Activated CD4-positive, alpha-beta T cell treated with anti-CD3 and anti-CD28 coated beads for 36 hours (primary cell): ENCODE data around the gene EDAR. TPM values are rescaled to one million over a fixed set of nuclear protein-coding genes. Genes with fewer than 3 reads are reported as not detected.

Experiments used
- ATAC-seq: fragments of 200-7000 bp; cut with Tn5 transposase; one replicate; pipeline ENCODE4 v1.10.0; 2021; ENCODE audit warnings: mild to moderate bottlenecking, moderate library complexity
- CTCF ChIA-PET: fragments of 350-600 bp; sonication (Branson Sonifier 250); formaldehyde crosslinking; loops from one replicate; lab custom pipeline; 2021; ENCODE audit warnings: antibody characterized with exemption; lab: Charles Lee
- POLR2A ChIA-PET: fragments of 350-600 bp; sonication (Branson Sonifier 250); formaldehyde crosslinking; loops from one replicate; lab custom pipeline; 2021; ENCODE audit warnings: antibody characterized with exemption, inconsistent platforms; lab: Charles Lee
- DNase-seq: peaks from one replicate; pipeline ENCODE4 v3.0.0-alpha.2; 2020
- H3K27ac Mint-ChIP-seq: one replicate; pipeline ENCODE4 v1.8.0; 2021; ENCODE audit warnings: mixed read lengths
- H3K27me3 Mint-ChIP-seq: one replicate; pipeline ENCODE4 v1.8.0; 2021; ENCODE audit warnings: mixed read lengths
- H3K36me3 Mint-ChIP-seq: one replicate; pipeline ENCODE4 v1.8.0; 2021; ENCODE audit warnings: low read depth, mixed read lengths
- H3K4me1 Mint-ChIP-seq: one replicate; pipeline ENCODE4 v1.8.0; 2021; ENCODE audit warnings: mixed read lengths
- H3K4me3 Mint-ChIP-seq: one replicate; pipeline ENCODE4 v1.8.0; 2021; ENCODE audit warnings: mild to moderate bottlenecking, moderate library complexity, mixed read lengths
- H3K9me3 Mint-ChIP-seq: one replicate; pipeline ENCODE4 v1.8.0; 2021; ENCODE audit warnings: low read depth, mixed read lengths
- intact Hi-C, 2 experiments: fragments of 100-400 bp; cut with DNase I in 1 of 2; cut with micrococcal nuclease in 1 of 2; formaldehyde crosslinking; loops; one replicate each; pipeline versions ENCODE4 v1.14.2 to v1.15.1; 2022 to 2024; cut with DNase I, micrococcal nuclease
- total RNA-seq, 2 experiments: library from RNA; stranded (reverse); gene quantifications; one replicate each; pipeline ENCODE4 v1.2.3, GENCODE V29; 2021

Gene EDAR
- total RNA-seq, 2 experiments from 2014 or later = 0.78 to 0.81 TPM

DNA sequence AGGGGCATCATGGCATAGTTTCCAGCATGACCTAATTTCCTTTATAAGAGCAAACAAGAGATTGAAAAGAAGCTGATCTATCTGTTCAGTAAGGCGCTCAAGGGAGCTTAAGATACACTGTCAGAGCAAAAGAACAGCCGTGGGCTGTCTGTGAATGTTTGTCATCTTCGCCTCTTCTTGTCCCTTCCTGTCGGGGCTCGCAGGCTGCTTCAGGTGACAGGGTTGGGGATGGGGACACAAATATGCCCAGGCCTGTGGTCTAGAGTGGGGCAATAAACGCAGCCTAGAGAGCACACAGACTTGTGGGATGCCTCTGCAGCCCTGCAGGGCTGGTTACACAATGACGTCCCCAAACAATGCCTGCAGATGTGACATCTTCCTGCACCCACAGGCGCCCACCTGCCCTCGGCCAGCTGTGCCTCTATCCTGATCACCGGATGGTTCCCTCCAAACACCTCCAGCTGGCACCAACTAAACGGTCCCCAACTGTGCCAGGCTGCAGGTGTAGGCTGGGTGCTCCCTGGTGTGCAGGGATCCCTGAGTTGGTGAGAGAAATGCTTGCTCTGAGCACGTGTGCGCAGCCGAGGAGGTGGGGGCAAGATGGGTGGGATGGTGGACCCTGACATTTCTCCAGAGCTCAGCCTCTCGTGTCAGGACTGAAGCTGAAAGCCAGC lies 72.8 kb downstream of the EDAR start:
- ATAC-seq = no peak
- Mint-ChIP-seq H3K27me3 (no peaks in the 10 kb centered on the region), H3K36me3 (peaks cover under 1% of the 10 kb centered on the region), H3K9me3 (no peaks in the 10 kb centered on the region), H3K27ac (no peak overlapping the region), H3K4me1 (peaks cover 3% of the 10 kb centered on the region), H3K4me3 (no peak overlapping the region)
- ChIA-PET CTCF (interaction anchor here (0.6 to 1.7 kb wide), 4 partner anchors 12 to 72 kb away, joined by 3 to 10 read pairs (median 4); no protein-coding TSS in a partner anchor), POLR2A (no interaction called here)
- no peak for DNase-seq
- intact Hi-C loops = no loop called here

DNA sequence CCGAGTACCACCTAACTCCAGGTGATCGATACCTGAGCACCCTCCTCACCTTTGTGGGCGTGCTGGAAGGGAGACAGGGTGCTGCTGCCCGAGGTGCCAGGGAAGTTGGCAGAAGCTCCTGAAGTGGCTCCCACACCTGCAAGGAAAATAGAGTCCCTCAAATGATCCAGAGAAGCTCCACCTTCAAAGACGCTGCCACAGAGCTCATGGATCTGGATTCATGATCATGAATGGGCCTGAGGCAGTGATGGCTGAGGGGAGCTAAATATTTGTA lies 76.5 kb downstream of the EDAR start:
- no peak overlapping the region for H3K4me3 Mint-ChIP-seq
- H3K27ac Mint-ChIP-seq = no peak overlapping the region
- POLR2A ChIA-PET = no interaction called here
- ATAC-seq (no peak), DNase-seq (no peak)
- H3K27me3 Mint-ChIP-seq = no peaks in the 10 kb centered on the region
- no peaks in the 10 kb centered on the region for H3K9me3 Mint-ChIP-seq
- H3K4me1 Mint-ChIP-seq = peaks cover 3% of the 10 kb centered on the region
- intact Hi-C loops = no loop called here
- CTCF ChIA-PET = interaction anchor here (1.2 to 1.7 kb wide), 2 partner anchors 16 to 18 kb away, joined by 3 read pairs; no protein-coding TSS in a partner anchor
- peaks cover 2% of the 10 kb centered on the region for H3K36me3 Mint-ChIP-seq

DNA sequence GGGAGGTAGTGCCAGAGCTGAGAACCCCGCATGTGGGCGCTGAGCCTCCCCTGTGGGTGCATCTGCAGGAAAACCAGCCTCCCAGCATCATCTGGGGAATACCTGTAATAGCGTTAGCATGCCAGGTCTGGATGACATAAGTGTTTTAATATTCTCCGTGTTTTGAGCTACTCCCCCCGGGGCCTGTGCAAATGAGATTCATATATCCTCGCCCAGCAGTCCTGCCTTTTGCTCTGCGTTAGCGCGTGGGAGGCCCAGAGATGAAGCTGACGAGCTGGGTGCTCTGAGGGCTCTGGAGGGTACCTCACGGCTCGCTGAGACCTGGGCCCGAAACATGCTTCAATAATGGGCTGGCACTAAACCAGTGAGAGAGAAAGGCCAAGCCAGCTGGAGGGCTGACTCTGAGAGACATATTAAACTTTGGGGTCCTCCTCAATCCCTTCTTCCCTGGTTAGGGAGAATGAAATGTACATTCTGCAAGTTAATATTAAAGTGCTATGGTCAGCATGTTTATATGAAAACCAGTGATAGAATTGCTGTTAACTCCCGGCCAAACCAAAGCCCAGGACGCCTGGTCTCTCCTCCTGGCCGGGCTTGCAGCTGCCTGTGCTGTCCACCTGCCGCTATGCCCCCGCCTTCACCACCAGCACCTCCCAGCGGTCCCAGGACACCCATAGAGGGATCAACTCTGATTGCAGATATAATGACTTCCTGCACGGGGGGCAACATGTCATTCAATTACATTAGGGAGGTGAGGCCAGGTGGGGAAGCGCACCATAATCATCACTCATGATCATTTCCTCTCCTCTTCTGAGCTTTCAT lies 77.0 kb downstream of the EDAR start:
- intact Hi-C loops = no loop called here
- Mint-ChIP-seq H3K4me3 (no peak overlapping the region), H3K4me1 (peaks cover 3% of the 10 kb centered on the region), H3K9me3 (no peaks in the 10 kb centered on the region), H3K36me3 (peaks cover 2% of the 10 kb centered on the region), H3K27ac (no peak overlapping the region), H3K27me3 (no peaks in the 10 kb centered on the region)
- ATAC-seq (no peak), DNase-seq (no peak)
- CTCF ChIA-PET = interaction anchor here (0.7 to 1.7 kb wide), 4 partner anchors 17 to 1240 kb away, joined by 3 read pairs; no protein-coding TSS in a partner anchor
- POLR2A ChIA-PET = no interaction called here

DNA sequence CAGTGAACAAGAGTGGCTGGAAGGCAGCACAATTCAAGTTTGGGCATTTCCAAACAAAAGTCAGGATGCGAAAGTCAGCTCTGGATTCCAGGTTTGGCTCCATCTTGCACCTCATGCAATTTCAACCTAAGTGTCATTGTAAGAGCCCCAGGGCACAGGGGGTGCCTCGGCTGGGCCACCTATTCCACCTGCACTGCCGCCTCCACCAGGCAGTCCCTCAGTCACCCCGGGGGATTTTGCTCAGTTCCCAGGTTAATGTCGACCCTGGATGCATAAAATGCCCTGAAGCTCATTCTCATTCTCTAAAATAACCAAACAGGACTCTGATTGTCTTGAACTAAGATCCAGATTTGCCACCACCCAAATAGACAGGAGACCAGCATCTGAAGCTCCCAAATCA lies 77.6 kb downstream of the EDAR start:
- intact Hi-C loops = no loop called here
- Mint-ChIP-seq H3K27me3 (no peaks in the 10 kb centered on the region), H3K4me3 (no peak overlapping the region), H3K4me1 (peaks cover 3% of the 10 kb centered on the region), H3K27ac (no peak overlapping the region), H3K36me3 (peaks cover 2% of the 10 kb centered on the region), H3K9me3 (no peaks in the 10 kb centered on the region)
- POLR2A ChIA-PET = no interaction called here
- CTCF ChIA-PET = interaction anchor here (0.7 to 0.8 kb wide), 2 partner anchors 77 to 1240 kb away, joined by 3 read pairs; no protein-coding TSS in a partner anchor
- DNase-seq = no peak
- no peak for ATAC-seq

DNA sequence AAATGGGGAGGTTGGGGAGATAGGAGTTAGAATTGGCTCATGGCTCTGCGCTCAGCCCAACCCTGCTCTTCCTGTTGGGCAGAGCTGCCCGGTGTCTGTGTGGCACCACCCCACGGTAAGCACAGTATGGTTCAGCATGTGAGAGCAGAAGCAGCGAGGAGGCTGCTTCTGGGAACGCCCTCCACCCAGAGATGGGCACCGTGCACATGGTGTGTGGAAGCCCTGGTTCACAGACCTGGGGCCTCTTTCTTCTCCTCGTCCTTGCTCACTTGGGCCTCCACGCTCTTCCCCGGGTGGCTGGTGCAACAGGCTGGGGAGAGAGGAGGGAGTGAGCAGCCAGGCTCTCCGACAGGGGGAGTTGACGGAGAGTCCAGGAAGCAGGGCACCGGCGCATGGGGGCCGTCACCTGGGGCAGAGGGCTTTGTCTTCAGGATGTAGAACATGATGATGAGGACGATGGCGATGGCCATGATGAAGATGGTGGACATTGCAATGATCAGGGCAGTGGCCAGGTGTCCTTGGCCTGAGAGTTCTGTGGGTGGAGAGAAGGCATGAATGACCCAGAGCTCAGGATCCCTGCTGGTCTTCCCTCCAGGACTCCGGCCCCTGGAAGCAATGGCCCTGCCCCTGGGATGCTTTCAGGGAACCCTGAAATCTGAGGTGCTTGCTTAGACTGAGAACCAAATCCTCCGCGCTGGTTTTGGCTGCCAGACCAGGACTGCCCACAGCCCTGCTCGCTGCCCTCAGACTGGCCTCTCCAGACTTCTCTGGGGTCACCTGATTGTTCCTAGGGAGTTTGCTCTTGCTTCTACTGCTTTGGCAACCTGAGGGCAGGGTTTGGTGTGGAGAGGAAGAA lies 78.3 kb downstream of the EDAR start:
- no peaks in the 10 kb centered on the region for H3K9me3 Mint-ChIP-seq
- H3K4me1 Mint-ChIP-seq = peaks cover 3% of the 10 kb centered on the region
- no peak overlapping the region for H3K4me3 Mint-ChIP-seq
- H3K27me3 Mint-ChIP-seq = no peaks in the 10 kb centered on the region
- ATAC-seq = no peak
- no peak overlapping the region for H3K27ac Mint-ChIP-seq
- CTCF ChIA-PET = interaction anchor here (0.8 kb wide), 1 partner anchor 78 kb away, joined by 3 read pairs; no protein-coding TSS in a partner anchor
- DNase-seq = no peak
- H3K36me3 Mint-ChIP-seq = peaks cover 2% of the 10 kb centered on the region
- POLR2A ChIA-PET = no interaction called here
- intact Hi-C loops = no loop called here

DNA sequence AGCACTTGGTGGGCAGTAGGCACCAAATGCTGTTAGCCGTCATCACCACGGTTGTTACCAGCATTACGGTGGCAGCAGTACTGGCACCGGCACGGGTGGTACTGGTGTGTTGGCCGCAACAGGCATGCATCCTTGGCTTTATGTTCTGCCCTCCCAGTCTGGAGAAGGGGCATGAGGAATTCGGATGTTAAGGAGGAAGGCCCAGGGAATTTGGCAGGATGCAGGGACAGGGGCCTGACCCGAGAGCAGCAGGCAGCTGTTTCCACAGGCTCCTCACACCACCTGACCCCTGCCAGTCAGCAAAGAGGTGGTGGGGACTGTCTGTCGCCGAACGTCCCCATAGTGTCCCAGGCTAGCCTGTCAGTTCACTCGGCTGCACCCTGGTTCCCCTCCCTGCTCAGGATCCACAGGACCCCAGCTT lies 79.0 kb downstream of the EDAR start:
- no peak overlapping the region for H3K4me3 Mint-ChIP-seq
- no peaks in the 10 kb centered on the region for H3K27me3 Mint-ChIP-seq
- ATAC-seq = no peak
- intact Hi-C loops = no loop called here
- CTCF ChIA-PET = no interaction called here
- no peak for DNase-seq
- no peaks in the 10 kb centered on the region for H3K9me3 Mint-ChIP-seq
- peaks cover 3% of the 10 kb centered on the region for H3K4me1 Mint-ChIP-seq
- H3K27ac Mint-ChIP-seq = no peak overlapping the region
- POLR2A ChIA-PET = no interaction called here
- H3K36me3 Mint-ChIP-seq = peaks cover 7% of the 10 kb centered on the region

DNA sequence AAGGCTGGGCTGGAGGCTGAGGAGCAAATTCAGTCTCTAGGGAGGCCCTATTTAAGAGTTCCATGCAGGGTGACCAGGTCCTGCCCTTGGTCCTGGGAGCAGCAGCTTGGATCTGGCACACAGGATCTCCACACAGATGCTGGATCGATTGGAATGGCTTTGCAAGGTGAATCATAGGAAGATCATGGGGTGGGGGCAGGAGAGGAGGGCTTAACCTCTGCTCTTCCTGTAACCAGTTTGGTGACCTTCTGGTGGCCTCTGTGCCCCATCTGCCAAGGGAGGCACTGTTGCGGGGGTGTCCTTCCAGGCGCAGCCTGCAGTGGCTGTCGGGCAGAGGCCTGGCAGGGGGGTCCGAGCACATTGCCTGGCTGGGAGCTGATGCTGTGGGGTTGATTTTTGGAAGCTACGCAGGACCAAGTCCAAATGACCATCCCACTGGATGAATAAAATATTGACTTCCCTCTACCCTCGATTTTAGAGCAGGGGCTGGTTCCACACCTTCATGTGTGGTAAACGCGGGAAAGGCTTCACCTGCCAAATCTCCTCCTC lies 79.7 kb downstream of the EDAR start:
- no peak overlapping the region for H3K4me3 Mint-ChIP-seq
- H3K4me1 Mint-ChIP-seq = no peaks in the 10 kb centered on the region
- peaks cover 12% of the 10 kb centered on the region for H3K36me3 Mint-ChIP-seq
- H3K9me3 Mint-ChIP-seq = no peaks in the 10 kb centered on the region
- ATAC-seq (no peak), DNase-seq (no peak)
- ChIA-PET POLR2A (no interaction called here), CTCF (no interaction called here)
- no peaks in the 10 kb centered on the region for H3K27me3 Mint-ChIP-seq
- no peak overlapping the region for H3K27ac Mint-ChIP-seq
- intact Hi-C loops = no loop called here

DNA sequence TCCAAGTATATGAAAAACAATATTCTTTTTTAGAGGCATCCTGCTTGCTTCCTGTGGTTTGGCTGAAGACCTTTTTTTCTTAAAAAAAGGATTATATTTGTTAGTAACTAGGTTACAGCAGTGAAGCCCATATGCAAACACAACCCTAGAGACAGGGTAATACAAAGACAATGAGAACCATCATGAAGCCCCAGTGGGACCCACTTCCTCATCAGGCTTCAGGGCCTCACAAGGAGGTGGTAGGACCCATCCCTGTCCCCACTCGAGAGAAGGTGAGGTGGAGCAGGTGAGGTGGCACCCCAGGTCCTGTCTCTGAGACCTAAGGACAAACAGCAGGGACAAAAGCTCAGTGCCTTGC lies 80.3 kb downstream of the EDAR start:
- Mint-ChIP-seq H3K27ac (no peak overlapping the region), H3K4me1 (no peaks in the 10 kb centered on the region), H3K4me3 (no peak overlapping the region), H3K27me3 (no peaks in the 10 kb centered on the region), H3K36me3 (peaks cover 14% of the 10 kb centered on the region), H3K9me3 (no peaks in the 10 kb centered on the region)
- POLR2A ChIA-PET = no interaction called here
- intact Hi-C loops = no loop called here
- ATAC-seq = no peak
- DNase-seq = no peak
- CTCF ChIA-PET = interaction anchor here (1.1 kb wide), 1 partner anchor 61 kb away, joined by 4 read pairs; no protein-coding TSS in a partner anchor

DNA sequence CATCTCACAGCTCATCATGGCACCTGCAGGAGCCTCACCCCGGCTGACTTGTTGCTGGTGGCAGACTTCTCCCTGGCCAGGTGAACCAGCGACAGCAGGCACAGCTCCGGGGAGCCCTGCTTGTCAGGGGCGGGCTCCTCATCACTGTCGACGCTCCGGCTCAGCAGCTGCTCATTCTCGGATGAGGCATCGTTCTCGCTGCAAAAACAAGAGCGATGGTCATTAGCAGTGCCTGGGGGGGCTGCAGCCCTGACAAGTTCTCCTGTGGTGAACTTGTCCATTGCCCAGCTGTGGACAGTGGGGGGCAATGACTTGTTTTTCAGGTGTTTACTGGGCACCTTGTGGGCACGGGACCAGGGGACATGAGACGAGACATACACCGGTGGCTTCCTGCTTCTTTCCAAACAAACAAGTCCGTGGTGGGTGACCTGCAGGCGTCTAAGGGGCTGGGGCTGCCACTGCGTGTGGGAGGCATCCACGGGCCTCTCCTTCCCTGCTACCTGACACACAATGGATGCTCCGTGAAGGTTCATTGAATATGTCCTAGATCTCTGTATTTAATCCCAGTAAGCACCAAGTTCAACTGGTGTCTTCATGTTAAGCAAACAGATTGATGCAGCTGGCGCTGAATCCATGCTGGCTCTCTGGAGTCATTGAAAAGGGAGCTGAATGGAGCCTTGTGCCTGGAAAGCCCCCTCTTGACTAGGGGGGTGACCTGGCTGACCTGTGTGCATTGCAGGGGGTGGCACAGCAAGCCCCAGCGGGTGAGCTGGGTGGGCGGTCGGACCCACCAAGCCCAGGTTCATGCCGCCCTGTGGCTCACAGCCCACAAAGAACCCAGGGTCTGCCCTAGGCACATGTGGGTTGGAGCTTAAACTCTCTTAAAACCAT lies 81.0 kb downstream of the EDAR start:
- intact Hi-C loops = no loop called here
- ChIA-PET CTCF (interaction anchor here (0.6 to 1.1 kb wide), 2 partner anchors 62 to 224 kb away, joined by 4 read pairs; no protein-coding TSS in a partner anchor), POLR2A (no interaction called here)
- no peaks in the 10 kb centered on the region for H3K27me3 Mint-ChIP-seq
- ATAC-seq (no peak), DNase-seq (no peak)
- H3K4me3 Mint-ChIP-seq = no peak overlapping the region
- H3K4me1 Mint-ChIP-seq = no peaks in the 10 kb centered on the region
- peaks cover 18% of the 10 kb centered on the region for H3K36me3 Mint-ChIP-seq
- no peak overlapping the region for H3K27ac Mint-ChIP-seq
- no peaks in the 10 kb centered on the region for H3K9me3 Mint-ChIP-seq

DNA sequence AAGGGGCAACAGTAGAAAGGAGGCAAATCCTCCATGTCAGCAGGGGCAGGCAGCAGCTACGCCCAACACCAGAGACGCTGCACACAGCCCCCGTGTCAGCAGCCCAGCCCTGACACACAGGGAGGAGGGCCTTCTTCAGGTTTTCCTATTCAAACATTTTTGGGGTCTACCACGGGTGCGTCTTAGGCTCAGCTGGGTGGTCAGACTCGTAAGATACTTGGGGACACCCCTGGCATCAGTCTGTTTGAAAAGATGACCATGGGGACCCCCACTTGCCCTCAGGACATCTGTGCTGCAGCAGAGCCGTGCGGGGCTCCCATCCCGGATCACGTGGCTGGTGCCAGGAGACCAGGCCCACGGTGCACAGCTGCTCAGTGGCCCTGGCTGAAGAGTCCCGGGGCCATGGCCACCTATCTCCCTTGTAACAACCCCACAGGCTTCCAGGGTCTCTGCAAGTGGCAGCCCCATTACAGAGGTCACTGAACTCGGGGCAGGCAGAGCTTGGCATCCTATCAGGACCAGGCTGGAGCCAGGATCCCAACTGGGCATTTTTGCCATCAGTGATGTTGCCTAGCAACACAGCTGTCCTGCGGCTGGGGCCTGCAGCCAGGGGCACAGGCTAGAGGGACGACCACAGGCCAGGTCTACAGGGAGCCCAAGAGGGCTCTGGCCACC lies 82.5 kb downstream of the EDAR start:
- H3K27me3 Mint-ChIP-seq = no peaks in the 10 kb centered on the region
- ATAC-seq (no peak), DNase-seq (no peak)
- no peak overlapping the region for H3K27ac Mint-ChIP-seq
- H3K4me1 Mint-ChIP-seq = no peaks in the 10 kb centered on the region
- peaks cover 27% of the 10 kb centered on the region for H3K36me3 Mint-ChIP-seq
- intact Hi-C loops = no loop called here
- no peak overlapping the region for H3K4me3 Mint-ChIP-seq
- no peaks in the 10 kb centered on the region for H3K9me3 Mint-ChIP-seq
- POLR2A ChIA-PET = no interaction called here
- CTCF ChIA-PET = no interaction called here
